ENCODE data around the gene AKR1B1. TPM values are rescaled to one million over a fixed set of nuclear protein-coding genes. Genes with fewer than 3 reads are reported as not detected.

AKR1B1 gene
- total RNA-seq, 2 experiments from 2014 or later, result 75.7 to 167 TPM

- CTCF ChIA-PET (ENCODE audit: unreplicated experiment), result no interaction called here
- no peak overlapping the region for H2AFZ ChIP-seq (ENCODE audit: low read length)
- no peaks in the 10 kb centered on the region for H3K4me1 ChIP-seq (ENCODE audit: insufficient read depth, low read length, poor library complexity, severe bottlenecking)
- no peak for TF ChIP-seq EZH2phosphoT487 (IDR thresholded peaks at IDR 0.05; ENCODE audit: borderline replicate concordance, low read depth, low read length)
- TF ChIP-seq, protein P1, sequence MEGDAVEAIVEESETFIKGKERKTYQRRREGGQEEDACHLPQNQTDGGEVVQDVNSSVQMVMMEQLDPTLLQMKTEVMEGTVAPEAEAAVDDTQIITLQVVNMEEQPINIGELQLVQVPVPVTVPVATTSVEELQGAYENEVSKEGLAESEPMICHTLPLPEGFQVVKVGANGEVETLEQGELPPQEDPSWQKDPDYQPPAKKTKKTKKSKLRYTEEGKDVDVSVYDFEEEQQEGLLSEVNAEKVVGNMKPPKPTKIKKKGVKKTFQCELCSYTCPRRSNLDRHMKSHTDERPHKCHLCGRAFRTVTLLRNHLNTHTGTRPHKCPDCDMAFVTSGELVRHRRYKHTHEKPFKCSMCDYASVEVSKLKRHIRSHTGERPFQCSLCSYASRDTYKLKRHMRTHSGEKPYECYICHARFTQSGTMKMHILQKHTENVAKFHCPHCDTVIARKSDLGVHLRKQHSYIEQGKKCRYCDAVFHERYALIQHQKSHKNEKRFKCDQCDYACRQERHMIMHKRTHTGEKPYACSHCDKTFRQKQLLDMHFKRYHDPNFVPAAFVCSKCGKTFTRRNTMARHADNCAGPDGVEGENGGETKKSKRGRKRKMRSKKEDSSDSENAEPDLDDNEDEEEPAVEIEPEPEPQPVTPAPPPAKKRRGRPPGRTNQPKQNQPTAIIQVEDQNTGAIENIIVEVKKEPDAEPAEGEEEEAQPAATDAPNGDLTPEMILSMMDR (conservative IDR thresholded peaks at IDR 0.05; ENCODE audit: low read length), result no peak
- no peaks in the 10 kb centered on the region for H3K9me3 ChIP-seq (ENCODE audit: low read length)
- no peaks in the 10 kb centered on the region for H3K9me2 ChIP-seq (ENCODE audit: insufficient read depth, low read length)
- no peaks in the 10 kb centered on the region for H3K36me3 ChIP-seq (ENCODE audit: insufficient read depth, low read length)
- POLR2A ChIA-PET, result no interaction called here
- H4K20me1 ChIP-seq (ENCODE audit: insufficient read depth, low read length), result no peaks in the 10 kb centered on the region
- no TSS peak for BruUV-seq (replicated peaks)
- no peak overlapping the region for H3K4me3 ChIP-seq (ENCODE audit: low read depth, low read length, poor library complexity, severe bottlenecking)
- no peak for DNase-seq (ENCODE audit: low spot score)
- H3K4me2 ChIP-seq (ENCODE audit: low read length), result no peak overlapping the region
- intact Hi-C loops (cut with micrococcal nuclease; ENCODE audit: unreplicated experiment), result no loop called here
- H3K79me2 ChIP-seq (ENCODE audit: insufficient read depth, low read depth, low read length), result no peaks in the 10 kb centered on the region
- H3K27ac ChIP-seq (ENCODE audit: low read depth, low read length, poor library complexity, severe bottlenecking), result no peak overlapping the region
Measured at GRCh38 chr7:134394056-134394455, 64.8 kb downstream of the AKR1B1 start.

Other genes with a start within 250 kb of the AKR1B1 start
- gene SLC35B4, start 142.2 kb downstream of the AKR1B1 start, total RNA-seq (2014; rRNA removed; shearing (Covaris generic)), result 36.5 and 38.1 TPM in 2 replicates
- gene SLC35B4, start 142.2 kb downstream of the AKR1B1 start, total RNA-seq (2022), result 31.6 and 32.3 TPM in 2 replicates
- gene AKR1B10, start 68.5 kb upstream of the AKR1B1 start, total RNA-seq (2014; rRNA removed; shearing (Covaris generic)), result not detected in 2 replicates
- gene AKR1B10, start 68.5 kb upstream of the AKR1B1 start, total RNA-seq (2022), result not detected in 2 replicates
- not detected in 2 replicates for gene AKR1B15, start 90.0 kb upstream of the AKR1B1 start, total RNA-seq (2014; rRNA removed; shearing (Covaris generic))
- not detected in 2 replicates for gene AKR1B15, start 90.0 kb upstream of the AKR1B1 start, total RNA-seq (2022)
- gene BPGM, start 187.8 kb upstream of the AKR1B1 start, total RNA-seq (2014; rRNA removed; shearing (Covaris generic)), result 18.7 and 23.5 TPM in 2 replicates
- 16.6 and 20.6 TPM in 2 replicates for gene BPGM, start 187.8 kb upstream of the AKR1B1 start, total RNA-seq (2022)

Measured in OCI-LY7 (cell line).